Measurements from ENCODE around the gene TRPV5. TPM values are rescaled to one million over a fixed set of nuclear protein-coding genes. Genes with fewer than 3 reads are reported as not detected.

Gene TRPV5
- total RNA-seq, 2 donors from 2014 or later, result not detected

- Mint-ChIP-seq H3K27ac (no peak overlapping the region), H3K9me3 (no peaks in the 10 kb centered on the region), H3K36me3 (no peaks in the 10 kb centered on the region)
- no peak for ATAC-seq
- no peak for DNase-seq (ENCODE audit: low spot score in 2 of 2)
These were observed 49.8 kb downstream of the TRPV5 start for GRCh38 chr7:142883571-142884285.

- no peaks in the 10 kb centered on the region for H3K36me3 Mint-ChIP-seq
- no peak overlapping the region for H3K27ac Mint-ChIP-seq
- no peak for DNase-seq (ENCODE audit: low spot score in 2 of 2)
- no peak for ATAC-seq
- H3K9me3 Mint-ChIP-seq, result no peaks in the 10 kb centered on the region
These were observed 50.4 kb downstream of the TRPV5 start for GRCh38 chr7:142883145-142883544.

- ATAC-seq, result no peak
- H3K27ac Mint-ChIP-seq, result no peak overlapping the region
- no peaks in the 10 kb centered on the region for H3K9me3 Mint-ChIP-seq
- H3K36me3 Mint-ChIP-seq, result no peaks in the 10 kb centered on the region
- no peak for DNase-seq (ENCODE audit: low spot score in 2 of 2)
These were observed 51.2 kb downstream of the TRPV5 start for GRCh38 chr7:142882338-142882678.

- DNase-seq (ENCODE audit: low spot score in 2 of 2) (no peak), ATAC-seq (no peak)
These were observed 51.8 kb downstream of the TRPV5 start for GRCh38 chr7:142881586-142882337.

GRCh38 chr7:142880876-142881505 lies 52.6 kb downstream of the TRPV5 start:
- no peak overlapping the region for H3K27ac Mint-ChIP-seq
- H3K36me3 Mint-ChIP-seq, result no peaks in the 10 kb centered on the region
- ATAC-seq (peak; percentile 76 to 79), DNase-seq (ENCODE audit: low spot score in 2 of 2) (peak in 1 of 2 donors; percentile 61)
- no peaks in the 10 kb centered on the region for H3K9me3 Mint-ChIP-seq

More at GRCh38 chr7:142881586-142882337, 51.8 kb downstream of the TRPV5 start:
- no peak overlapping the region for H3K27ac Mint-ChIP-seq
- H3K9me3 Mint-ChIP-seq, result no peaks in the 10 kb centered on the region
- no peaks in the 10 kb centered on the region for H3K36me3 Mint-ChIP-seq

GRCh38 chr7:142879060-142879459 lies 54.5 kb downstream of the TRPV5 start:
- ATAC-seq (no peak), DNase-seq (ENCODE audit: low spot score in 2 of 2) (no peak)
- Mint-ChIP-seq H3K9me3 (no peaks in the 10 kb centered on the region), H3K36me3 (no peaks in the 10 kb centered on the region), H3K27ac (no peak overlapping the region)

- no peak for ATAC-seq
- Mint-ChIP-seq H3K36me3 (no peaks in the 10 kb centered on the region), H3K27ac (no peak overlapping the region), H3K9me3 (no peaks in the 10 kb centered on the region)
- no peak for DNase-seq (ENCODE audit: low spot score in 2 of 2)
These were observed 55.2 kb downstream of the TRPV5 start for GRCh38 chr7:142878315-142878714.

GRCh38 chr7:142876991-142877910 lies 56.3 kb downstream of the TRPV5 start:
- Mint-ChIP-seq H3K36me3 (no peaks in the 10 kb centered on the region), H3K9me3 (no peaks in the 10 kb centered on the region), H3K27ac (no peak overlapping the region)
- no peak for ATAC-seq
- no peak for DNase-seq (ENCODE audit: low spot score in 2 of 2)

- DNase-seq (ENCODE audit: low spot score in 2 of 2) (no peak), ATAC-seq (no peak)
- H3K27ac Mint-ChIP-seq, result peak overlapping the region in 1 of 2 donors; percentile 76
- H3K9me3 Mint-ChIP-seq, result no peaks in the 10 kb centered on the region
- H3K36me3 Mint-ChIP-seq, result no peaks in the 10 kb centered on the region
These were observed 57.1 kb downstream of the TRPV5 start for GRCh38 chr7:142876236-142876960.

- Mint-ChIP-seq H3K9me3 (no peaks in the 10 kb centered on the region), H3K27ac (no peak overlapping the region), H3K36me3 (no peaks in the 10 kb centered on the region)
- no peak for DNase-seq (ENCODE audit: low spot score in 2 of 2)
- ATAC-seq, result no peak
These were observed 58.1 kb downstream of the TRPV5 start for GRCh38 chr7:142875456-142875855.

- no peak for DNase-seq (ENCODE audit: low spot score in 2 of 2)
- no peak for ATAC-seq
- H3K9me3 Mint-ChIP-seq, result no peaks in the 10 kb centered on the region
- H3K36me3 Mint-ChIP-seq, result no peaks in the 10 kb centered on the region
- H3K27ac Mint-ChIP-seq, result peak overlapping the region in 1 of 2 donors; percentile 11
These were observed 58.7 kb downstream of the TRPV5 start for GRCh38 chr7:142874837-142875236.

- Mint-ChIP-seq H3K27ac (no peak overlapping the region), H3K36me3 (no peaks in the 10 kb centered on the region), H3K9me3 (no peaks in the 10 kb centered on the region)
- no peak for DNase-seq (ENCODE audit: low spot score in 2 of 2)
- no peak for ATAC-seq
These were observed 59.1 kb downstream of the TRPV5 start for GRCh38 chr7:142874409-142874808.

- H3K36me3 Mint-ChIP-seq, result no peaks in the 10 kb centered on the region
- no peaks in the 10 kb centered on the region for H3K9me3 Mint-ChIP-seq
- no peak overlapping the region for H3K27ac Mint-ChIP-seq
- no peak for ATAC-seq
- no peak for DNase-seq (ENCODE audit: low spot score in 2 of 2)
These were observed 59.7 kb downstream of the TRPV5 start for GRCh38 chr7:142873871-142874270.

GRCh38 chr7:142873281-142873784 lies 60.2 kb downstream of the TRPV5 start:
- peak; percentile 40 to 73 for ATAC-seq

GRCh38 chr7:142872106-142872675 lies 61.4 kb downstream of the TRPV5 start:
- Mint-ChIP-seq H3K9me3 (no peaks in the 10 kb centered on the region), H3K36me3 (no peaks in the 10 kb centered on the region), H3K27ac (peak overlapping the region in 1 of 2 donors; percentile 36)
- no peak for ATAC-seq
- no peak for DNase-seq (ENCODE audit: low spot score in 2 of 2)

More at GRCh38 chr7:142873281-142873784, 60.2 kb downstream of the TRPV5 start:
- DNase-seq (ENCODE audit: low spot score in 2 of 2), result peak in 1 of 2 donors; percentile 57
- H3K9me3 Mint-ChIP-seq, result no peaks in the 10 kb centered on the region
- H3K36me3 Mint-ChIP-seq, result no peaks in the 10 kb centered on the region
- H3K27ac Mint-ChIP-seq, result no peak overlapping the region

Data from activated naive CD4-positive, alpha-beta T cell treated with anti-CD3 and anti-CD28 coated beads, Interleukin-2, amount 50 U/mL, for 72 hours (primary cell).